ENCODE results near the gene PREP. TPM values are rescaled to one million over a fixed set of nuclear protein-coding genes. Genes with fewer than 3 reads are reported as not detected.

Gene PREP
- total and polyA plus RNA-seq, 2 of the 8 experiments (the other 6 are each of a cell fraction or from before 2014, with no cell fraction given), result 26.8 to 70.0 TPM

- Histone ChIP-seq H3K36me3 (ENCODE audit: control insufficient read depth in 2 of 4, insufficient read depth in 4 of 4, low read length in 3 of 4) (peaks cover 0 to 4% (median 1%) of the 10 kb centered on the region in 4 experiments; a peak in 4 of 8 replicates), H4K20me1 (replicated peaks in 1 of 2; ENCODE audit: control insufficient read depth in 1 of 2, insufficient read depth in 2 of 2, low read length in 2 of 2) (peaks cover 0 to 4% of the 10 kb centered on the region in 2 experiments), H3K23ac (ENCODE audit: insufficient read length) (no peak overlapping the region), H2AFZ (ENCODE audit: low read length) (no peak overlapping the region), H4K91ac (replicated peaks; ENCODE audit: insufficient read length, low read length) (no peak overlapping the region), H2BK12ac (ENCODE audit: low read depth, low read length) (no peak overlapping the region), H2BK20ac (ENCODE audit: low read length) (no peak overlapping the region), H3K23me2 (ENCODE audit: low read depth, low read length) (no peaks in the 10 kb centered on the region), H3K9me3 (ENCODE audit: insufficient read depth in 2 of 2, low read depth in 1 of 2, low read length in 1 of 2) (peaks cover 6 to 9% of the 10 kb centered on the region in 2 experiments; a peak in 3 of 4 replicates), H3K14ac (ENCODE audit: insufficient read length) (no peak overlapping the region), H2AK5ac (ENCODE audit: low read depth, low read length) (no peak overlapping the region), H3K18ac (ENCODE audit: extremely low read depth, low read length) (no peak overlapping the region), H3K79me2 (ENCODE audit: control insufficient read depth in 1 of 2, insufficient read depth in 2 of 2, low read length in 2 of 2) (no peaks in the 10 kb centered on the region), H3K79me1 (ENCODE audit: low read depth, low read length) (no peaks in the 10 kb centered on the region), H2BK120ac (replicated peaks; ENCODE audit: low read depth, low read length) (no peak overlapping the region), H3K4ac (replicated peaks; ENCODE audit: insufficient read length, low read depth, low read length) (no peak overlapping the region), H2BK5ac (ENCODE audit: low read depth, low read length) (no peak overlapping the region), H4K5ac (ENCODE audit: insufficient read length, low read depth, low read length) (no peak overlapping the region), H2BK15ac (ENCODE audit: low read length) (no peak overlapping the region), H3K9ac (replicated peaks in 1 of 4; ENCODE audit: extremely low read depth in 1 of 4, low read depth in 3 of 4, low read length in 3 of 4) (no peak overlapping the region), H4K8ac (ENCODE audit: extremely low read depth, insufficient read depth, low read length) (no peak overlapping the region), H3K4me1 (replicated peaks in 1 of 4; ENCODE audit: control insufficient read depth in 3 of 4, insufficient read depth in 4 of 4, low read length in 3 of 4) (no peaks in the 10 kb centered on the region), H3K27me3 (replicated peaks in 1 of 4; ENCODE audit: control insufficient read depth in 3 of 4, extremely low read depth in 1 of 4, insufficient read depth in 3 of 4, low read length in 3 of 4) (no peaks in the 10 kb centered on the region), H3K56ac (replicated peaks; ENCODE audit: insufficient read length, low read depth, low read length) (no peak overlapping the region), H3K4me3 (ENCODE audit: extremely low read depth in 1 of 4, insufficient read depth in 2 of 4, low read depth in 3 of 4, low read length in 4 of 4) (no peak overlapping the region), H3K27ac (ENCODE audit: low read depth, low read length) (no peak overlapping the region), H3K4me2 (ENCODE audit: insufficient read depth in 1 of 2, low read depth in 2 of 2, low read length in 2 of 2) (no peak overlapping the region)
- no peak for TF ChIP-seq CBX8 (IDR thresholded peaks at IDR 0.05; ENCODE audit: borderline replicate concordance, low read depth, low read length)
- no peak for TF ChIP-seq ASH2L (IDR thresholded peaks at IDR 0.05; ENCODE audit: low read length)
- no peak for TF ChIP-seq EP300 (IDR thresholded peaks at IDR 0.05; ENCODE audit: borderline replicate concordance in 1 of 2, low read depth in 2 of 2, low read length in 2 of 2)
- TF ChIP-seq POLR2A (IDR thresholded peaks at IDR 0.05; ENCODE audit: control extremely low read depth in 1 of 2, low read depth in 2 of 2, low read length in 2 of 2), result no peak
- TF ChIP-seq HDAC2 (IDR thresholded peaks at IDR 0.05; ENCODE audit: borderline replicate concordance in 1 of 2, low read depth in 2 of 2, low read length in 2 of 2), result no peak
- TF ChIP-seq PHF8 (conservative IDR thresholded peaks at IDR 0.05; ENCODE audit: low read depth, low read length), result no peak
- no peak for TF ChIP-seq BRCA1 (IDR thresholded peaks at IDR 0.05; ENCODE audit: low read depth, low read length)
- no peak for TF ChIP-seq MAX (IDR thresholded peaks at IDR 0.05)
- TF ChIP-seq SIRT6 (IDR thresholded peaks at IDR 0.05; ENCODE audit: low read length), result no peak
- no peak for TF ChIP-seq CHD1 (IDR thresholded peaks at IDR 0.05; ENCODE audit: low read depth, low read length)
- TF ChIP-seq ATF3 (IDR thresholded peaks at IDR 0.05; ENCODE audit: insufficient read depth, low read depth, low read length), result no peak
- TF ChIP-seq POLR2AphosphoS5 (IDR thresholded peaks at IDR 0.05; ENCODE audit: low read depth, low read length), result no peak
- no peak for TF ChIP-seq CREB1 (IDR thresholded peaks at IDR 0.05)
- DNase-seq (ENCODE audit: low read depth in 1 of 2, low spot score in 2 of 2) (no peak), FAIRE-seq (no peak)
- POLR2A ChIA-PET (ENCODE audit: partially characterized antibody), result no interaction called here
- WGBS, 2 experiments (ENCODE audit: extremely low coverage in 1 of 2, insufficient coverage in 1 of 2, insufficient read length in 1 of 2, insufficient replicate concordance in 2 of 2, low coverage in 1 of 2, low lambda C conversion rate in 2 of 2, missing lambda C conversion rate in 1 of 2), result 94% methylated on average over 2 of the region's 2 CpGs; no CpG with 5 or more reads in 1 of the 2 experiments
- CTCF ChIA-PET (ENCODE audit: partially characterized antibody), result interaction anchor here (0.6 to 1.5 kb wide), 2 partner anchors 10 to 249 kb away, joined by 3 to 4 read pairs; no protein-coding TSS in a partner anchor
These were observed 65.9 kb downstream of the PREP start for GRCh38 chr6:105336986-105337385.

All from H1 (cell line).